ENCODE measurements around the gene ZNF385B.

DNA sequence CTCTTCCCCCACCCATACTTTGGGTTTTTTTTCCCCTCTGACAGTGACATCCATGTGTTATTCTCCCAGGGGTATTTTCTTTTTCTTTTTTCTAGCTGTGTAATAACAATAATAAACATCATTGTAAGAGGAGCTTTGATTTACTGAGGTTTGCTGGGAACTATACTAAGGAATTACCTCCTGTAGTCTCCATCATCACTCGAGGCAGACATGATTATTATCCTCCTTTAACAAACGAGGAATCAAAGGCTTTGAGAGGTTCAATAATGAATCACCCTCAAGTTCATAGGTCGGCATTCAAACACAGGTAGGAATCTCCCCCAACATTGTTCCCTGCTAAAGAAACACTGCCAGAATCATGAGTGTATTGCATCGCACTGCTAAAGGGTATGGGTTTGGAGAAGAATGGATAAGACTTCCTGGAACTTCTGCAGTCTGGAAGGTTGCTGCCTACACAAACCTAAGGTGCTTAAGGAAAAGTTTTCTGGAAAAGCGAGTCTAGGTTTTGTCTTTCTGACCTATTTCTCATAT, 336.5 kb downstream of the ZNF385B start:
- no peak for TF ChIP-seq EP300 (IDR thresholded peaks at IDR 0.05)
- no peak for TF ChIP-seq POLR2AphosphoS5 (IDR thresholded peaks at IDR 0.05)
- TF ChIP-seq, protein P1, sequence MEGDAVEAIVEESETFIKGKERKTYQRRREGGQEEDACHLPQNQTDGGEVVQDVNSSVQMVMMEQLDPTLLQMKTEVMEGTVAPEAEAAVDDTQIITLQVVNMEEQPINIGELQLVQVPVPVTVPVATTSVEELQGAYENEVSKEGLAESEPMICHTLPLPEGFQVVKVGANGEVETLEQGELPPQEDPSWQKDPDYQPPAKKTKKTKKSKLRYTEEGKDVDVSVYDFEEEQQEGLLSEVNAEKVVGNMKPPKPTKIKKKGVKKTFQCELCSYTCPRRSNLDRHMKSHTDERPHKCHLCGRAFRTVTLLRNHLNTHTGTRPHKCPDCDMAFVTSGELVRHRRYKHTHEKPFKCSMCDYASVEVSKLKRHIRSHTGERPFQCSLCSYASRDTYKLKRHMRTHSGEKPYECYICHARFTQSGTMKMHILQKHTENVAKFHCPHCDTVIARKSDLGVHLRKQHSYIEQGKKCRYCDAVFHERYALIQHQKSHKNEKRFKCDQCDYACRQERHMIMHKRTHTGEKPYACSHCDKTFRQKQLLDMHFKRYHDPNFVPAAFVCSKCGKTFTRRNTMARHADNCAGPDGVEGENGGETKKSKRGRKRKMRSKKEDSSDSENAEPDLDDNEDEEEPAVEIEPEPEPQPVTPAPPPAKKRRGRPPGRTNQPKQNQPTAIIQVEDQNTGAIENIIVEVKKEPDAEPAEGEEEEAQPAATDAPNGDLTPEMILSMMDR (IDR thresholded peaks at IDR 0.05): no peak
- TF ChIP-seq POLR2A (IDR thresholded peaks at IDR 0.05): no peak

Measured in stomach (tissue), 4 donors.